Activated gamma-delta T cell (primary cell): Measurements from ENCODE around the gene NKG7.

Source experiments
- DNase-seq: peaks from one replicate; lab custom pipeline; 2025; lab: John Stamatoyannopoulos, UW

Gene NKG7

DNA sequence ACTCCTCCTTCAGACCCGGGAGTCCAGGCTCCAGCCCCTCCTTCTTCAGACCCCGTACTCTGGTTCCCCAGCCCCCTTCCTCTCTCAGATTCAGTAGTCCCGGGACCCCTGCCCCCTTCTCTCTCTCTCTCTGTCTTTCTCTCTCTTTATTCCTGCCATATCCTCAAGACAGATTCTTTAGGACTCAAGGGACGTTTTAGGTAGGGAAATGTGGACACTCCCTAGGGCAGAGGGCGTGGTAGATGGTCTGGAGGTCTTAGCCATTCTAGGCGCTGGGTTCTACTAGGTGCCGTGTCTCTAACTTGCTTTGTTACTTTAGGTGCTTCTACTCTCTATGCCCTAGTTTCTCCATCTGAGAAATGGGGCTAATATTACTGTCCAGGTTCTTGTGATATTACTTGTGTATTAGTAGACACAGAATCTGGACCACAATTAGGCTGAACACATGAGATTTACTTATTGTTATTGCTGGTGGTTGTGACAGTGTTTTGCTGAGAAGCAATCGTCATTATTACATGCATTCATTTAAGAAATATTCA, 18.7 kb upstream of the NKG7 start:
- no peak for DNase-seq

- DNase-seq, result no peak
Observed at GRCh38 chr19:51389143-51389542, 16.7 kb upstream of the NKG7 start.

DNA sequence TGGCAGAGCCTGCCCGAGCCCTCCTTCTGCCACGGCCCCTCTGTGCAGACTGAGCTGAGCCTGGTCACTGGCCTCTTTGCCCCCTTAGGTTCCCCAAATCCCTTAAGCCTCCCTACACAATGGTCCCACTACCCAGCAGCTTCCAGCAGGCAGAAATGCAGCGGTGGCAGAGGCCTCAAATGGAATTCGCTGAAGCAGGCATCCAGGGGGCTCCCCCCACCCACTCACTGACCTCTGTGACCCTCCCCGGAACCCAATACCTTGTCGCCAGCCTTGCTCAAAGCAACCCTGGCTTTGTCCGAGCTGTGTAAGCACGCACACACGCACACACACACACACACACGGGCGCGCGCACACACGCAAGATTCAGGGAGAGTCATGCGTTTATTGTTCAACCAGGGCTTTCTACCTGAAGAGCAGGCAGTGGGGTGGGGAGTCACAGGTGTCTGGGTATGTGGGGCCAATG, 15.5 kb upstream of the NKG7 start, which contains the start of gene LIM2:
TSS of gene LIM2 (minus strand) at position 51 of the 466 bp plus-strand sequence. CDS start 531 bp downstream, outside the sequence.
- no peak for DNase-seq

- DNase-seq, result no peak
Observed at GRCh38 chr19:51386882-51387520, 14.5 kb upstream of the NKG7 start.

DNA sequence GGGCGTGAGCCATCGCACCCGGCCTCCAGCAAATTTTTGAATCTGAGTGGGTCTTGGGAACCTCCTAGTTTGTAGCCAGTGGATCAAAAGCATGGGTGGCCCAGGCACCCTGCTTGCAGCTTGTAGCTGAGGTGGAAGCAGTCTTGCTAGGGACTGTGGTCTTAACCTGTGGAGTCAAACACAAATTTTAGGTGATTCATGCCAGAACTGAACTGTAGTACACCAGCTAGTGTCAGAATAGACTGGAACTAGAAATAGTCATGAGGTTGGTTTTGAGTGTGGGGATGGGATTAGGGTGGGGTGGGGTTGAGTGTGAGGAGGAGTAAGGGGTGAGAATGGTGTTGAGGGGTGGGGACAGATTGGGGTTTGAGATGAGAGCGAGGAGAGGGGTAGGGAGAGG, 9.6 kb upstream of the NKG7 start:
- no peak for DNase-seq

- no peak for DNase-seq
Observed at GRCh38 chr19:51380379-51380778, 7.9 kb upstream of the NKG7 start.

DNA sequence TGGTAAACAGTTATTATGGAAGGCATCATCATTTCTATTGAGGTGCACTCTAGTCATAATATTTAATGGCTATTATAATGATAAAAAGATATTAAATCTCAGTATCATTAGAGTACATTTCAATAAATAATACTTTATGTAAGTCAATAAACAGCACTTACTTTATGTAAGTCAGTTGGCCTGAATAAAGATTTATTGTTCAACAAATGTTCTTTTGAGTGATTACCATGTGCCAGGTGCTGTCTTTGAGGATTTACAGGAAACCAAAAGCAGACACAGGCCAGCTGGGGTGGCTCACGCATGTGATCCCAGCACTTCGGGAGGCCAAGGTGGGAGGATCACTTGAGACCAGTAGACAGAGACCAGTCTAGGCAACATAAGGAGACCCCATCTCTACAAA, 5.0 kb upstream of the NKG7 start:
- no peak for DNase-seq

GRCh38 chr19:51375504-51376221, 3.2 kb upstream of the NKG7 start:
- no peak for DNase-seq

GRCh38 chr19:51372021-51372648, 319 bp downstream of the NKG7 start:
- no peak for DNase-seq

DNA sequence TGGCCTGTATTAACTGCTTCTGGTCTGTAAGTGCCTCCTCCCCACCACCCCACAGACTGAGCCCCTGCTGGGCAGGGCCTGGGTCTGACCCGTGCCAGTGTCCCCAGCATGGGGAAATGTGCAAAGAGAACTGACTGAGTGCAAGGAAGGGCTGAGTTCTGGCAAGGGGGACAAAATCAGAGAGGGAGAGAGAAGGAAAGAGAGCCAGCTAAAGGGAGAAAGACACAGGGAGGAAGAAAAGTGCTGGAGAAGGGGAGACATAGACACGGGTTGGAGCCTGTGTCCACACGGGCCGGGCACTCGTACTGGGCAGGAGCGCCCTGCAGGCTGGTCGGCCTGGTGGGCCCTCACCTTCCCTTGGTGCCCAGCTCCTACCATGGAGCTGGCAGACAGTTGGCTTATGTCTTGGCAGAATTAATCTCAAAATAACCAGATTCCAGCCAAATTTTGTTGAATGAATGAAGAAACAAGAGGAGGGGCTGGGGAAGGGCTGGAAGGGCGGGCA, 1.2 kb downstream of the NKG7 start:
- no peak for DNase-seq

GRCh38 chr19:51370230-51370629, 2.2 kb downstream of the NKG7 start:
- no peak for DNase-seq

DNA sequence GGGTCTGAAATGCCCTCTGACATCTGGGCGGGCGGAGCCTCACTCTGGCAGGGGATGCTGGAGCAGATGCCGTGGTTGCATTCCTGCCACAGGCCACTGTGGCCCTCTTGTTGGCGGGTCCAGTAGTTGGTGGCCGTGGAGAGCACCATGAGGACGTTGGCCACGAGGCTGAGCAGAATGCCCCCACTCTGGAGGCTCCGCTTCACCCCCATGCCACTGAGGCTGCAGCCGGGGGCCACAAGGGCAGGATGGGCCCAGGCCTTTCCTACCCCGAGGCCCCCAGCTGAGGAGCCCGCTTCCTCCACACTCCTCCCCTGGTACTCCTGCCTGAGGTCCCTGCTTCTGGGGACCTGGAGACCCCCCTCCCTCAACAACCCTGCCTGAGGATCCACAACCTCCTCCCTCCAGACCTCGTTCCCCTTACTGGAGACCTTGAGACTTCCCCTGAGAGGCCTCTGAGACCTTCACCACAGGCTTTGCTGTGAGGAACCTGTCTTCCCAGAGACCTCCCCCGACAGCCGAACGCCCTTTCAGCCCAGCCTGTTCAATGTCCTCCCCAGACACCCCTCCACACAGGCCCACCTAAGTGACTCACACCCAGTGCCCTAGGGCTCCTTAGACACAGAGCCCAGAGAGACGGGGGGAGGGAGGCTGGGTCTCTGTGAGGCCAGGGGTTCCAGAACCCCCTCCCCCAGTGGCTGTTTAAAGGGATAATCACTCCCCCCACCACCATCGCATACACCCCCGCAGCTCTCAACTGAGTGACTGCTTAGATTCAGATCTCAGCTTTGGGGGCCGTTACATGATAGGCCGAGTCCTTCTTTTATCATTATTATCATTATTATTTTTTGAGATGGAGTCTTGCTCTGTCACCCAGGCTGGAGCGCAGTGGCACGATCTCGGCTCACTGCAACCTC, 3.8 kb downstream of the NKG7 start, which contains the start of gene CLDND2:
TSS of gene CLDND2 (minus strand) at position 638 of the 917 bp plus-strand sequence. CDS start at position 212, 426 bp downstream.
- DNase-seq, result no peak

DNA sequence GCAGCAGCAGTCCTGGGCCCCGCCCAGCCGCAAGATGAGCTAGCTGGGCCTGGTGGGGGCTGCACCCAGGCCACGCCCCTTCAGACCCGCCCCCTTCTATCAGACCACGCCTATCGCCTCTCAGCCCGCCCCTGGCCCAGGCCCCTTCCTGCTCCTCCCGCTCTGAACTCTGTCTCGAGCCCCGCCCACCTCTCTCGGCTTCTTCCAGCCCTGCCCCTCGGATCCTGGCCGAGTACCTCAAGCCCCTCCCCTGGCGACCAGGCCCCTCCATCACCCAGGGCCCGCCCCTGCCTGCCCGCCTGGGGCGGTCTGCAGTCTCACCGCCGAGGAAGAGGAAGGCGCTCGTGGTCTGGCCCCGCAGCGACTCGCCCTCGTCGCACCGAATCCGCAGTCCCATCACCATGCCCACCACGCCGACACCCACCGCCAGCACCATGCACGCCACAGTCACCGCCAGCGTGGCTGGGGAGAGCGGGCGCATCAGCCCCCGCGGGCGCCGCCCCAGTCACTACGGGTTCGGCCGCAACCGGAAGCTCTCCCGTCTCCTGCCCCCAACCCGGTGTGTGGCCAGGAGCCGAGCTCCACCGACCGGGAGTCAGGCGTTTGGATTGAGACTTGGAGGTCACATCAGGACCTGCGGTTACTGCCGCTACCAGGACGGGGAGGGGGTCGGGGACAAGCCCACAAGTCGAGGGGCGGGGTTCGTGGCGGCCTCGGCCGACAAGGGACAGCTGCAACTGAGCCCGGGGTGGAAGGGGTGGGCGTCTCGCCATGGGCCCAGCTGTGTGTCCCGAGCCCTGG, 4.7 kb downstream of the NKG7 start:
- peak; percentile 77 for DNase-seq

DNA sequence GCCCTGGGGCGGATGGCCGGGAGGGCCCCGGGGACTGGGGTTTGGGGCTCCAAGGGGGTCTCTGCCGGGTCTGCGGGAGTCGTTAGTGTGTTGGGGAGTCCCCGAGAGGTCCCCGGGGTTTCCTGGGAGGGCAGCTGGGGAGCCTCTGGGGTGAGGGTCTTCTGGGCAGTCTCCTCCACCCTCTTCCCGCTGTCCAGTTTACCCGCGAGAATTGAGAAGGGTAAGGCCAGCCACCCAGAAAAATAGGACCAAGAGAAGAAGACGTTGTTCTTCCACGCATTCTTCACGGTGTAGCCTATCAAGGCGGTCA, 5.2 kb downstream of the NKG7 start:
- no peak for DNase-seq

DNA sequence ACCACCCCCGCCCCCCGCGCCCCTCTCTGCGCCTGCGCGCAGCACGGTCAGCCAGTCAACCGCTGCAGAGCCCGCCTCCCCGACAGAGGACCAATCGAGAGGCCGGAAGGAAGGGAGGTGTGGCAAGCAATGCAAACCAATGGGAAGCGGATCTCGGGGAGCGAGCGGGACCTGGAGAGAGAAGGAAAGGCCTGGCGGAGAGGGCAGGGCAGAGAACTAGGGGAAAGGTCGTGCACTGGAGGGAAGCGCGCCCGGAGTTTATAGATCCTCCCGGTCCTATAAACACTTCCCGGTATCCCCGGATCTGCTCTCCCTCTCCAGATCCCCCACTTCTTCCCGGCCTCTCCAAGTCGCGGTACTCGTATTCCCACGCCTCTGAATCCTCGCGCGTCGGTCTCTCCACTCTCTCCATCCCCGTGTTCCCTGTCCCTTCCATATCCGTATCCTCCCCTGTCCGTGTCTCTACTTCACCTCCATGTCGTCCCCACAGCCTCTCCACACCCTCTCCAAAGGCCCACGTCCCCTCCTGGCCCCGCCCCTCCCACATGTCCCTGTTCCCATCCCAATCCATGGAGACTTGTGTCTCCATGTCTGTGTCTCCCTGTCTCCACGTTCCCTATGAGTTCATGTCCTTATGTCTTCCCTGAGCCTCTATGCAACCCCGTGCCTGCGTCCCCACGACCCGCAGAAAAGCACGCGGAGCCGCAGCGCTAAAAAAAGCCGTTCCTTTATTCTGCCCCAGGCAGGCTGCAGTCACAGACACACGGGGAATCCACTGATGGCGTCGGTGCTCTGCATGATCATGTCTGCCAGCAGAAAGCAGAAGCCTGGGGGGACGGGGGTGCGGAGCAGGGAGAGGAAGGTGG, 5.8 kb downstream of the NKG7 start:
- peak; percentile 71 for DNase-seq

DNA sequence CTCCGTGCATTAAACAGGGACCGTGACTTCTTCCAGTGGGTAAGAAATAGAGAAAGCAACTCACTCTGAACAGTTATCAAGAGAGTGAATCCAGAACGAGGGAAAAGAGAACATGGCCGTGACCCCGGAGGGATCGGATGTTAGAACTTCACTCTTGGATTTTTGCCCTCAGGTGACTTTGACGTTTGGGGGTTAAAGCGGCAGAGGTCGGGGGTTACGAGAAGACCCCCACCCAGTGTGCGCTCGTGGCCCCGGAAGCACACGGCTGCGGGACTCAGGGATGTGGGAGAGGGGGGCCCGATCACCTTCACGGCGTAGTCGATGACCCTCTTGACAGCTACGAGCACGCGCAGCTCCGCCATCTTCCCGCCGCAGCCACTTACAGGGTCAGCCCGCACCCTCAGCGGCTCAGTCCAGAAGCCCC, 6.5 kb downstream of the NKG7 start, which contains the start of gene ETFB:
TSS of gene ETFB (minus strand) at position 424 of the 424 bp plus-strand sequence. CDS start at position 362, 62 bp downstream.
- DNase-seq, result no peak

DNA sequence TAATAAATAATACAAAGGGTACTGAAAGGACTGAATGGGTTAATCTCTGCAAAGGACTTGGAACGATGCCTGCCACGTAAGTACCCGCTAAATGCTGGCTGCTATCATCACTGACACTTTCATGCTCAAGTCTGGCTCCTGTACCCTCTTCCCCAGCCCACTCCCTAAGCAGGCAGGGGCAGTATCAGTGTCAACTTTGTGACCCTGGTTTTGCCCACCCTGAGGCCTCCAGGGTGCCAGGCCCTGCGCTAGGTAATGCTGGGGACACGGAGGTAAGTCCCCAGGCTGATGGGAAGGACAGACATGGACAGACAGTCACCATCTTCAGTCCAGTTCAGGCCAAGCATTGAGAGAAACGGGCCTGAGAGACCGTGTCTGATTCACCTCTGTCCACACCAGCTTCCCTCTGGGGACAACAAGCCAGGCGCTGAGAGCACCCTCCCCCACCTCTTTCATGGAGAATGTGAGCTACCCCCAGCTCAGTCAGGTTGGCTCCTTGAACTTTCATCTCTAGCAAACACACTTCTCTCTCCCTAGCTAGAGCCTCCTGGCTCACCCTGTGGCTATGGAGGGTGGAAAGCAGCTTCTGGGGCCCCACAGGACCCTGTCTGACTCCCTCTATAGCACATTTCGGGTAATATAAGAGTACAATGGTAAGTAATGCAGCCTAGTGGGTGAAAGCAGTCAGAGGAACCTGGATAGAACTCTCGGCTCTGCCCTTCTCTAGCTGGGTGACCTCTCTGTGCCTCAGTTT, 7.1 kb downstream of the NKG7 start:
- DNase-seq, result no peak

GRCh38 chr19:51364200-51365106, 8.0 kb downstream of the NKG7 start:
- DNase-seq, result no peak
